Measurements from ENCODE around the gene JCAD. TPM values are rescaled to one million over a fixed set of nuclear protein-coding genes. Genes with fewer than 3 reads are reported as not detected.

The JCAD gene
- total RNA-seq, 1 experiment from 2014 or later: 4.5 TPM

GRCh38 chr10:30074090-30074489 is 14.7 kb upstream of the JCAD start:
- no peak for DNase-seq (ENCODE audit: low read depth)

- DNase-seq (ENCODE audit: low read depth): no peak
These were observed 14.3 kb upstream of the JCAD start for GRCh38 chr10:30073767-30074060.

GRCh38 chr10:30073045-30073766 is 13.8 kb upstream of the JCAD start:
- no peak for DNase-seq (ENCODE audit: low read depth)

- DNase-seq (ENCODE audit: low read depth): no peak
These were observed 12.7 kb upstream of the JCAD start for GRCh38 chr10:30072068-30072467.

- DNase-seq (ENCODE audit: low read depth): no peak
These were observed 10.8 kb upstream of the JCAD start for GRCh38 chr10:30070001-30070685.

GRCh38 chr10:30068492-30069223 is 9.3 kb upstream of the JCAD start:
- peak; percentile 28 for DNase-seq (ENCODE audit: low read depth)

GRCh38 chr10:30063099-30063498 is 3.7 kb upstream of the JCAD start:
- DNase-seq (ENCODE audit: low read depth): peak; percentile 75

GRCh38 chr10:30062582-30062981 is 3.2 kb upstream of the JCAD start:
- peak; percentile 76 for DNase-seq (ENCODE audit: low read depth)

GRCh38 chr10:30062090-30062489 is 2.7 kb upstream of the JCAD start:
- peak; percentile 56 for DNase-seq (ENCODE audit: low read depth)

- DNase-seq (ENCODE audit: low read depth): peak; percentile 17
These were observed 735 bp downstream of the JCAD start for GRCh38 chr10:30058570-30059132.

- DNase-seq (ENCODE audit: low read depth): peak; percentile 26
These were observed 1.4 kb downstream of the JCAD start for GRCh38 chr10:30057894-30058556.

GRCh38 chr10:30057421-30057841 is 2.0 kb downstream of the JCAD start:
- DNase-seq (ENCODE audit: low read depth): peak; percentile 19

GRCh38 chr10:30056767-30057355 is 2.5 kb downstream of the JCAD start:
- no peak for DNase-seq (ENCODE audit: low read depth)

- no peak for DNase-seq (ENCODE audit: low read depth)
These were observed 3.1 kb downstream of the JCAD start for GRCh38 chr10:30056281-30056680.

GRCh38 chr10:30055226-30055662 is 4.1 kb downstream of the JCAD start:
- no peak for DNase-seq (ENCODE audit: low read depth)

GRCh38 chr10:30052062-30052461 is 7.3 kb downstream of the JCAD start:
- DNase-seq (ENCODE audit: low read depth): peak; percentile 60

- no peak for DNase-seq (ENCODE audit: low read depth)
These were observed 8.2 kb downstream of the JCAD start for GRCh38 chr10:30051220-30051619.

- no peak for DNase-seq (ENCODE audit: low read depth)
These were observed 9.0 kb downstream of the JCAD start for GRCh38 chr10:30050411-30050810.

GRCh38 chr10:30048768-30049517 is 10.4 kb downstream of the JCAD start:
- DNase-seq (ENCODE audit: low read depth): no peak

GRCh38 chr10:30047924-30048531 is 11.4 kb downstream of the JCAD start:
- DNase-seq (ENCODE audit: low read depth): no peak
